GM12878 (cell line): ENCODE measurements around the gene KAZN. TPM values are rescaled to one million over a fixed set of nuclear protein-coding genes. Genes with fewer than 3 reads are reported as not detected.
A peak's percentile ranks its signal among the peaks of the same experiment; 100 is the strongest.

Source experiments
- ATF7 ChIP-seq: fragments of 450-650 bp; IDR thresholded peaks from 2 replicates; pipeline ENCODE4 v1.6.1; 2016; ENCODE audit warnings: low read depth, mild to moderate bottlenecking
- BRCA1 ChIP-seq: IDR thresholded peaks from 2 replicates; pipeline ENCODE4 v1.6.1; 2011; ENCODE audit warnings: low read depth, low read length, improper control_type of control experiment
- CREM ChIP-seq: IDR thresholded peaks from 2 replicates; pipeline ENCODE4 v1.6.1; 2014; ENCODE audit warnings: antibody characterized with exemption, low read depth
- ETV6 ChIP-seq, 2 experiments: fragments of 450-650 bp in 1 of 2; IDR thresholded peaks in 1 of 2; conservative IDR thresholded peaks in 1 of 2; 2 replicates each; pipeline ENCODE4 v1.6.1; 2014; ENCODE audit warnings: antibody characterized with exemption in 1 of 2, borderline replicate concordance in 1 of 2, low read depth in 1 of 2, mild to moderate bottlenecking in 1 of 2, moderate library complexity in 1 of 2
- FOS ChIP-seq: IDR thresholded peaks from 3 replicates; pipeline ENCODE4 v1.6.1; 2011; ENCODE audit warnings: borderline replicate concordance; ENCODE audit not compliant: insufficient read length; ENCODE audit errors: extremely low read depth
- HDAC6 ChIP-seq: fragments of 200-600 bp; sonication (generic); IDR thresholded peaks from one replicate; pipeline ENCODE4 v1.8.0; 2017; ENCODE audit warnings: antibody characterized with exemption; ENCODE audit not compliant: unreplicated experiment
- IRF4 ChIP-seq: IDR thresholded peaks from 2 replicates; pipeline ENCODE4 v1.6.1; 2011; ENCODE audit warnings: low read depth, low read length
- MTA3 ChIP-seq: IDR thresholded peaks from 2 replicates; pipeline ENCODE4 v1.6.1; 2012; ENCODE audit warnings: low read length, inconsistent platforms, borderline replicate concordance
- NFYB ChIP-seq: IDR thresholded peaks from 2 replicates; pipeline ENCODE4 v1.6.1; 2011; ENCODE audit warnings: low read depth, mild to moderate bottlenecking, low read length, improper control_type of control experiment, moderate library complexity; ENCODE audit not compliant: insufficient read depth
- NR2C1 ChIP-seq: fragments of 450-650 bp; IDR thresholded peaks from 2 replicates; pipeline ENCODE4 v1.6.1; 2017; ENCODE audit warnings: antibody characterized with exemption, mild to moderate bottlenecking, moderate library complexity
- NR2C2 ChIP-seq: IDR thresholded peaks from 2 replicates; pipeline ENCODE4 v1.6.1; 2011; ENCODE audit warnings: borderline replicate concordance, low read depth; ENCODE audit not compliant: control insufficient read depth, insufficient read length
- PBX3 ChIP-seq: IDR thresholded peaks from 2 replicates; pipeline ENCODE4 v1.6.1; 2011; ENCODE audit warnings: mild to moderate bottlenecking, low read depth, low read length, moderate library complexity; ENCODE audit not compliant: insufficient replicate concordance
- POLR2A ChIP-seq: IDR thresholded peaks from 2 replicates; pipeline ENCODE4 v1.6.1; 2011; ENCODE audit warnings: low read depth, mild to moderate bottlenecking, low read length
- RB1 ChIP-seq: fragments of 450-650 bp; formaldehyde crosslinking; IDR thresholded peaks from 2 replicates; pipeline ENCODE4 v1.6.1; 2017; ENCODE audit warnings: mild to moderate bottlenecking, borderline replicate concordance
- RUNX3 ChIP-seq: IDR thresholded peaks from 2 replicates; pipeline ENCODE4 v1.6.1; 2012; ENCODE audit warnings: low read length, inconsistent platforms
- SMC3 ChIP-seq: IDR thresholded peaks from 2 replicates; pipeline ENCODE4 v1.6.1; 2011; ENCODE audit warnings: low read length, improper control_type of control experiment, borderline replicate concordance
- SUZ12 ChIP-seq: fragments of 200-600 bp; sonication (generic); IDR thresholded peaks from one replicate; pipeline ENCODE4 v1.6.1; 2018; ENCODE audit warnings: antibody characterized with exemption, mild to moderate bottlenecking; ENCODE audit not compliant: unreplicated experiment
- TCF7 ChIP-seq: IDR thresholded peaks from 2 replicates; pipeline ENCODE4 v1.6.1; 2014; ENCODE audit warnings: antibody characterized with exemption, borderline replicate concordance
- ZNF24 ChIP-seq: fragments of 450-650 bp; IDR thresholded peaks from 2 replicates; pipeline ENCODE4 v1.6.1; 2017; ENCODE audit warnings: antibody characterized with exemption, mild to moderate bottlenecking
- ZNF274 ChIP-seq: IDR thresholded peaks from one replicate; pipeline ENCODE4 v1.8.0; 2011; ENCODE audit not compliant: insufficient read length, insufficient read depth
- ZNF384 ChIP-seq: IDR thresholded peaks from 2 replicates; pipeline ENCODE4 v1.6.1; 2012; ENCODE audit warnings: low read depth, mild to moderate bottlenecking, low read length, improper control_type of control experiment, borderline replicate concordance
- polyA plus RNA-seq, 11 experiments: library from polyadenylated mRNA; depleted of rRNA in 4 of 11; unstranded in 6 of 11; stranded (reverse) in 5 of 11; fragments of >200 nt; fragmentation: Nextera tagmentation in 4 of 11; fragmentation: Illumina TruSeq in 1 of 11; extraction: Ambion mirVana in 4 of 11; extraction: Trizol in 1 of 11; gene quantifications; 1 replicate in 1 of 11; 2 replicates in 10 of 11; pipeline versions ENCODE4 v1.2.1 to v1.2.3, GENCODE V29; 2011 to 2016; ENCODE audit warnings: inconsistent platforms in 2 of 11, missing spikeins in 2 of 11, low read depth in 1 of 11
- total RNA-seq, 4 experiments: library from RNA; depleted of rRNA in 3 of 4; stranded (reverse); fragments of >200 nt in 3 of 4; fragmentation: Illumina TruSeq in 1 of 4; extraction: Trizol in 1 of 4; gene quantifications; 2 replicates each; pipeline versions ENCODE4 v1.2.1 to v1.2.3, GENCODE V29; 2013 to 2021
- TF ChIP-seq, protein P1 (sequence below): fragments of 450-650 bp; formaldehyde crosslinking; IDR thresholded peaks from 2 replicates; pipeline ENCODE4 v1.4.0; 2020; ENCODE audit warnings: mild to moderate bottlenecking, moderate library complexity
- TF ChIP-seq, protein P2 (sequence below): fragments of 450-650 bp; IDR thresholded peaks from 2 replicates; pipeline ENCODE4 v1.6.1; 2017; ENCODE audit warnings: low read depth, mild to moderate bottlenecking, moderate library complexity
- TF ChIP-seq, protein P3 (sequence below): fragments of 450-650 bp; IDR thresholded peaks from 2 replicates; pipeline ENCODE4 v1.6.1; 2017; ENCODE audit warnings: borderline replicate concordance

Gene KAZN
- total and polyA plus RNA-seq, 10 of the 15 experiments (the other 5 are each of a cell fraction or from before 2014, with no cell fraction given) = 0.72 to 4.0 (median 1.2) TPM

- TF ChIP-seq, protein P1, sequence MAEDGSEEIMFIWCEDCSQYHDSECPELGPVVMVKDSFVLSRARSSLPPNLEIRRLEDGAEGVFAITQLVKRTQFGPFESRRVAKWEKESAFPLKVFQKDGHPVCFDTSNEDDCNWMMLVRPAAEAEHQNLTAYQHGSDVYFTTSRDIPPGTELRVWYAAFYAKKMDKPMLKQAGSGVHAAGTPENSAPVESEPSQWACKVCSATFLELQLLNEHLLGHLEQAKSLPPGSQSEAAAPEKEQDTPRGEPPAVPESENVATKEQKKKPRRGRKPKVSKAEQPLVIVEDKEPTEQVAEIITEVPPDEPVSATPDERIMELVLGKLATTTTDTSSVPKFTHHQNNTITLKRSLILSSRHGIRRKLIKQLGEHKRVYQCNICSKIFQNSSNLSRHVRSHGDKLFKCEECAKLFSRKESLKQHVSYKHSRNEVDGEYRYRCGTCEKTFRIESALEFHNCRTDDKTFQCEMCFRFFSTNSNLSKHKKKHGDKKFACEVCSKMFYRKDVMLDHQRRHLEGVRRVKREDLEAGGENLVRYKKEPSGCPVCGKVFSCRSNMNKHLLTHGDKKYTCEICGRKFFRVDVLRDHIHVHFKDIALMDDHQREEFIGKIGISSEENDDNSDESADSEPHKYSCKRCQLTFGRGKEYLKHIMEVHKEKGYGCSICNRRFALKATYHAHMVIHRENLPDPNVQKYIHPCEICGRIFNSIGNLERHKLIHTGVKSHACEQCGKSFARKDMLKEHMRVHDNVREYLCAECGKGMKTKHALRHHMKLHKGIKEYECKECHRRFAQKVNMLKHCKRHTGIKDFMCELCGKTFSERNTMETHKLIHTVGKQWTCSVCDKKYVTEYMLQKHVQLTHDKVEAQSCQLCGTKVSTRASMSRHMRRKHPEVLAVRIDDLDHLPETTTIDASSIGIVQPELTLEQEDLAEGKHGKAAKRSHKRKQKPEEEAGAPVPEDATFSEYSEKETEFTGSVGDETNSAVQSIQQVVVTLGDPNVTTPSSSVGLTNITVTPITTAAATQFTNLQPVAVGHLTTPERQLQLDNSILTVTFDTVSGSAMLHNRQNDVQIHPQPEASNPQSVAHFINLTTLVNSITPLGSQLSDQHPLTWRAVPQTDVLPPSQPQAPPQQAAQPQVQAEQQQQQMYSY = no peak
- TF ChIP-seq ZNF384 (peak; percentile 51; the same call in 1 of the 2 replicates), IRF4 (0 out of 2 replicates have a peak, but pooled peaks have one; percentile 5), RUNX3 (peak; percentile 62; the same call in 1 of the 2 replicates), RB1 (no peak), CREM (0 out of 2 replicates have a peak, but pooled peaks have one; percentile 36), MTA3 (no peak), ZNF274 (no peak), ZNF24 (no peak), BRCA1 (no peak), SMC3 (no peak), TCF7 (no peak), PBX3 (no peak), NFYB (no peak), FOS (no peak), ATF7 (peak; percentile 93), ETV6 (conservative IDR thresholded peaks at IDR 0.05 in 1 of 2, IDR thresholded peaks at IDR 0.05 in 1 of 2; ENCODE audit: borderline replicate concordance in 1 of 2, low read depth in 1 of 2) (peak in 1 of 2 experiments; percentile 17; a peak in 1 of 4 replicates), NR2C1 (no peak), SUZ12 (no peak), NR2C2 (no peak), POLR2A (no peak), HDAC6 (no peak)
- TF ChIP-seq, protein P2, sequence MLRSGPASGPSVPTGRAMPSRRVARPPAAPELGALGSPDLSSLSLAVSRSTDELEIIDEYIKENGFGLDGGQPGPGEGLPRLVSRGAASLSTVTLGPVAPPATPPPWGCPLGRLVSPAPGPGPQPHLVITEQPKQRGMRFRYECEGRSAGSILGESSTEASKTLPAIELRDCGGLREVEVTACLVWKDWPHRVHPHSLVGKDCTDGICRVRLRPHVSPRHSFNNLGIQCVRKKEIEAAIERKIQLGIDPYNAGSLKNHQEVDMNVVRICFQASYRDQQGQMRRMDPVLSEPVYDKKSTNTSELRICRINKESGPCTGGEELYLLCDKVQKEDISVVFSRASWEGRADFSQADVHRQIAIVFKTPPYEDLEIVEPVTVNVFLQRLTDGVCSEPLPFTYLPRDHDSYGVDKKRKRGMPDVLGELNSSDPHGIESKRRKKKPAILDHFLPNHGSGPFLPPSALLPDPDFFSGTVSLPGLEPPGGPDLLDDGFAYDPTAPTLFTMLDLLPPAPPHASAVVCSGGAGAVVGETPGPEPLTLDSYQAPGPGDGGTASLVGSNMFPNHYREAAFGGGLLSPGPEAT = no peak
- TF ChIP-seq, protein P3, sequence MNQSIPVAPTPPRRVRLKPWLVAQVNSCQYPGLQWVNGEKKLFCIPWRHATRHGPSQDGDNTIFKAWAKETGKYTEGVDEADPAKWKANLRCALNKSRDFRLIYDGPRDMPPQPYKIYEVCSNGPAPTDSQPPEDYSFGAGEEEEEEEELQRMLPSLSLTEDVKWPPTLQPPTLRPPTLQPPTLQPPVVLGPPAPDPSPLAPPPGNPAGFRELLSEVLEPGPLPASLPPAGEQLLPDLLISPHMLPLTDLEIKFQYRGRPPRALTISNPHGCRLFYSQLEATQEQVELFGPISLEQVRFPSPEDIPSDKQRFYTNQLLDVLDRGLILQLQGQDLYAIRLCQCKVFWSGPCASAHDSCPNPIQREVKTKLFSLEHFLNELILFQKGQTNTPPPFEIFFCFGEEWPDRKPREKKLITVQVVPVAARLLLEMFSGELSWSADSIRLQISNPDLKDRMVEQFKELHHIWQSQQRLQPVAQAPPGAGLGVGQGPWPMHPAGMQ = no peak
Observed at GRCh38 chr1:14600405-14601112, 2.1 kb downstream of the KAZN start (continued).
